HCT116 (cell line): ENCODE measurements around the gene DNASE1L3. TPM values are rescaled to one million over a fixed set of nuclear protein-coding genes. Genes with fewer than 3 reads are reported as not detected.

Experiments
- POLR2AphosphoS5 ChIP-seq: IDR thresholded peaks from 2 replicates; pipeline ENCODE4 v1.6.1; 2011; ENCODE audit warnings: mild to moderate bottlenecking, low read depth, low read length, moderate library complexity
- SRF ChIP-seq: IDR thresholded peaks from 2 replicates; pipeline ENCODE4 v1.6.1; 2012; ENCODE audit warnings: low read depth
- YY1 ChIP-seq: IDR thresholded peaks from 2 replicates; pipeline ENCODE4 v1.6.1; 2011; ENCODE audit warnings: low read length, low read depth, moderate library complexity, mild to moderate bottlenecking; ENCODE audit not compliant: insufficient replicate concordance; ENCODE audit errors: extremely low read depth
- total RNA-seq: library from RNA; stranded (reverse); gene quantifications from one replicate; pipeline ENCODE4 v1.2.1, GENCODE V29; 2021; ENCODE audit not compliant: unreplicated experiment
- TF ChIP-seq, protein P1 (sequence below), 3 experiments: fragments of 200-600 bp in 1 of 3; sonication (generic) in 1 of 3; IDR thresholded peaks in 2 of 3; conservative IDR thresholded peaks in 1 of 3; 2 replicates each; pipeline ENCODE4 v1.5.1; 2012 to 2017; ENCODE audit warnings: low read depth in 2 of 3, low read length in 2 of 3, antibody characterized with exemption in 1 of 3, borderline replicate concordance in 1 of 3, control low read depth in 1 of 3, mild to moderate bottlenecking in 1 of 3, mixed read lengths in 1 of 3, mixed run types in 1 of 3, moderate library complexity in 1 of 3; ENCODE audit not compliant: insufficient read depth in 1 of 3
- TF ChIP-seq, protein P2 (sequence below): IDR thresholded peaks from 2 replicates; pipeline ENCODE4 v1.6.1; 2012; ENCODE audit warnings: low read depth

Gene DNASE1L3
- total RNA-seq, 1 experiment from 2014 or later = not detected

DNA sequence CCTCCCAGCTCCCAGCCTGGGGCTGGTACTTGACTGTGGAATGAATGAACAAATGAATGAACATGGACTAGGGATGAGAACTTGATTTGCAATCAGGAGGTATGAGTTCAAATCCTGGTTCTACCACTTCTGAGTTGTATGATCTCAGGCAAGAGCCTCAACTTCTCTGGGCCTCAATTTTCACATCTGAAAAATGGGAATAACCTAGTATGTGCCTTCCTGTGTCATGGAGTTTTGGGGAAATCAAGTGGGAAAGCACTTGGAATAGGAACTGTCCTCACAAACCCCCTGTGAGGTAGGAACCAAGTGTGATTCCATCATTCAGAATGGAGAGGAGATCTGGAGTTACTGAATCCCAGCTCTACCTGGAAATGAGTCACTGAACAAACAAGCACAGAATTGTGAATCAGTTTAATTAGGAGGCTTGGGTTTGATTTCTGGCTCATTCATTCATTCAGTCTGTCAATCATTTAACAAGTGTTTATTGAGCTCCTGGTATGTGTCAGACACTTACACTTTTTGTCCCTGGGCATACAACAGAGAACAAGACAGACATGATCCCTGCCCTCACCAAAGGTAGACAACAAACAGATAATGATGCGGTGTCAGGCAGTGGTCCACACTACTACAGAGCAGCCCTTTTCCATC lies 29.7 kb downstream of the DNASE1L3 start (continued):
- TF ChIP-seq, protein P1, sequence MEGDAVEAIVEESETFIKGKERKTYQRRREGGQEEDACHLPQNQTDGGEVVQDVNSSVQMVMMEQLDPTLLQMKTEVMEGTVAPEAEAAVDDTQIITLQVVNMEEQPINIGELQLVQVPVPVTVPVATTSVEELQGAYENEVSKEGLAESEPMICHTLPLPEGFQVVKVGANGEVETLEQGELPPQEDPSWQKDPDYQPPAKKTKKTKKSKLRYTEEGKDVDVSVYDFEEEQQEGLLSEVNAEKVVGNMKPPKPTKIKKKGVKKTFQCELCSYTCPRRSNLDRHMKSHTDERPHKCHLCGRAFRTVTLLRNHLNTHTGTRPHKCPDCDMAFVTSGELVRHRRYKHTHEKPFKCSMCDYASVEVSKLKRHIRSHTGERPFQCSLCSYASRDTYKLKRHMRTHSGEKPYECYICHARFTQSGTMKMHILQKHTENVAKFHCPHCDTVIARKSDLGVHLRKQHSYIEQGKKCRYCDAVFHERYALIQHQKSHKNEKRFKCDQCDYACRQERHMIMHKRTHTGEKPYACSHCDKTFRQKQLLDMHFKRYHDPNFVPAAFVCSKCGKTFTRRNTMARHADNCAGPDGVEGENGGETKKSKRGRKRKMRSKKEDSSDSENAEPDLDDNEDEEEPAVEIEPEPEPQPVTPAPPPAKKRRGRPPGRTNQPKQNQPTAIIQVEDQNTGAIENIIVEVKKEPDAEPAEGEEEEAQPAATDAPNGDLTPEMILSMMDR (IDR thresholded peaks at IDR 0.05 in 2 of 3, conservative IDR thresholded peaks at IDR 0.05 in 1 of 3; ENCODE audit: borderline replicate concordance in 1 of 3, insufficient read depth in 1 of 3, low read depth in 2 of 3, low read length in 2 of 3) = no peak
- TF ChIP-seq SRF = no peak
- TF ChIP-seq POLR2AphosphoS5 = no peak
- TF ChIP-seq, protein P2, sequence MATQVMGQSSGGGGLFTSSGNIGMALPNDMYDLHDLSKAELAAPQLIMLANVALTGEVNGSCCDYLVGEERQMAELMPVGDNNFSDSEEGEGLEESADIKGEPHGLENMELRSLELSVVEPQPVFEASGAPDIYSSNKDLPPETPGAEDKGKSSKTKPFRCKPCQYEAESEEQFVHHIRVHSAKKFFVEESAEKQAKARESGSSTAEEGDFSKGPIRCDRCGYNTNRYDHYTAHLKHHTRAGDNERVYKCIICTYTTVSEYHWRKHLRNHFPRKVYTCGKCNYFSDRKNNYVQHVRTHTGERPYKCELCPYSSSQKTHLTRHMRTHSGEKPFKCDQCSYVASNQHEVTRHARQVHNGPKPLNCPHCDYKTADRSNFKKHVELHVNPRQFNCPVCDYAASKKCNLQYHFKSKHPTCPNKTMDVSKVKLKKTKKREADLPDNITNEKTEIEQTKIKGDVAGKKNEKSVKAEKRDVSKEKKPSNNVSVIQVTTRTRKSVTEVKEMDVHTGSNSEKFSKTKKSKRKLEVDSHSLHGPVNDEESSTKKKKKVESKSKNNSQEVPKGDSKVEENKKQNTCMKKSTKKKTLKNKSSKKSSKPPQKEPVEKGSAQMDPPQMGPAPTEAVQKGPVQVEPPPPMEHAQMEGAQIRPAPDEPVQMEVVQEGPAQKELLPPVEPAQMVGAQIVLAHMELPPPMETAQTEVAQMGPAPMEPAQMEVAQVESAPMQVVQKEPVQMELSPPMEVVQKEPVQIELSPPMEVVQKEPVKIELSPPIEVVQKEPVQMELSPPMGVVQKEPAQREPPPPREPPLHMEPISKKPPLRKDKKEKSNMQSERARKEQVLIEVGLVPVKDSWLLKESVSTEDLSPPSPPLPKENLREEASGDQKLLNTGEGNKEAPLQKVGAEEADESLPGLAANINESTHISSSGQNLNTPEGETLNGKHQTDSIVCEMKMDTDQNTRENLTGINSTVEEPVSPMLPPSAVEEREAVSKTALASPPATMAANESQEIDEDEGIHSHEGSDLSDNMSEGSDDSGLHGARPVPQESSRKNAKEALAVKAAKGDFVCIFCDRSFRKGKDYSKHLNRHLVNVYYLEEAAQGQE = no peak
- no peak for TF ChIP-seq YY1
